ENCODE results near the gene REPS1. TPM values are rescaled to one million over a fixed set of nuclear protein-coding genes. Genes with fewer than 3 reads are reported as not detected.

The REPS1 gene
- total RNA-seq, 1 experiment from 2014 or later: 74.4 TPM

DNA sequence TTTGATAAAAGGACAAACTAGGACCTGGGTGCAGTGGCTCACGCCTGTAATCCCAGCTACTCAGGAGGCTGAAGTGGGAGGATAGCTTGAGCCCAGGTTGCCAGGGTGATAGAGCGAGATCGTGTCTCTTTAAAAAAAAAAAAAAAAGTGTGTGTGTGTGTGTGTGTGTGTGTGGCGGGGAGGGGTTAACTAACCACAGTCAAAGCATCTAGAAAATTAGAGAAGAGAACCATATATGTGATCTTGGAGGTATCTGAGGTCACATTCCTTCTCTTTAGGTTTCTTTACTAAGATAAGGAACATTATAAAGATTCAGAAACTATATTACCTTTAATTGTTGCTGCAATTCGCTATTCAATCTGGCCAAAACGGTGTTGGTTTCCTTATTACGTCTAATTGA lies 80.9 kb downstream of the REPS1 start:
- H2AK5ac ChIP-seq (ENCODE audit: insufficient read length, low read length): no peak overlapping the region
- H4K91ac ChIP-seq (ENCODE audit: insufficient read length, low read depth, low read length): no peak overlapping the region
- Mint-ChIP-seq H3K4me1 (no peaks in the 10 kb centered on the region), H3K9me3 (no peaks in the 10 kb centered on the region), H3K27me3 (ENCODE audit: low read depth) (no peaks in the 10 kb centered on the region), H3K36me3 (ENCODE audit: insufficient read depth in 1 of 3, low read depth in 3 of 3) (peaks cover 28 to 77% (median 71%) of the 10 kb centered on the region in 3 experiments; a peak in 6 of 7 replicates), H3K27ac (0 out of 7 replicates have a peak overlapping the region, but pooled peaks of 1 of the 3 experiments have one; percentile 46), H3K4me3 (no peak overlapping the region)
- H3K27ac ChIP-seq (ENCODE audit: insufficient read length, low read depth, low read length): no peak overlapping the region
- H3K14ac ChIP-seq (ENCODE audit: insufficient read depth, low read length): no peak overlapping the region
- no peak overlapping the region for H2AFZ ChIP-seq (ENCODE audit: low read length)
- no peaks in the 10 kb centered on the region for H3K9me3 ChIP-seq (ENCODE audit: control insufficient read depth, low read depth, low read length)
- no CpG with 5 or more reads among the region's 7 CpGs for WGBS (ENCODE audit: extremely low coverage, insufficient read length, low lambda C conversion rate)
- H3K4ac ChIP-seq (ENCODE audit: low read depth, low read length): no peak overlapping the region
- H2BK12ac ChIP-seq (ENCODE audit: insufficient read length, low read depth, low read length): no peak overlapping the region
- no peak overlapping the region for H4K5ac ChIP-seq (ENCODE audit: insufficient read length, low read depth, low read length)
- no peak overlapping the region for H2BK5ac ChIP-seq (ENCODE audit: insufficient read length, low read length)
- H3K23me2 ChIP-seq (ENCODE audit: insufficient read length, low read depth, low read length, poor library complexity, severe bottlenecking): no peaks in the 10 kb centered on the region
- TF ChIP-seq, protein P1, sequence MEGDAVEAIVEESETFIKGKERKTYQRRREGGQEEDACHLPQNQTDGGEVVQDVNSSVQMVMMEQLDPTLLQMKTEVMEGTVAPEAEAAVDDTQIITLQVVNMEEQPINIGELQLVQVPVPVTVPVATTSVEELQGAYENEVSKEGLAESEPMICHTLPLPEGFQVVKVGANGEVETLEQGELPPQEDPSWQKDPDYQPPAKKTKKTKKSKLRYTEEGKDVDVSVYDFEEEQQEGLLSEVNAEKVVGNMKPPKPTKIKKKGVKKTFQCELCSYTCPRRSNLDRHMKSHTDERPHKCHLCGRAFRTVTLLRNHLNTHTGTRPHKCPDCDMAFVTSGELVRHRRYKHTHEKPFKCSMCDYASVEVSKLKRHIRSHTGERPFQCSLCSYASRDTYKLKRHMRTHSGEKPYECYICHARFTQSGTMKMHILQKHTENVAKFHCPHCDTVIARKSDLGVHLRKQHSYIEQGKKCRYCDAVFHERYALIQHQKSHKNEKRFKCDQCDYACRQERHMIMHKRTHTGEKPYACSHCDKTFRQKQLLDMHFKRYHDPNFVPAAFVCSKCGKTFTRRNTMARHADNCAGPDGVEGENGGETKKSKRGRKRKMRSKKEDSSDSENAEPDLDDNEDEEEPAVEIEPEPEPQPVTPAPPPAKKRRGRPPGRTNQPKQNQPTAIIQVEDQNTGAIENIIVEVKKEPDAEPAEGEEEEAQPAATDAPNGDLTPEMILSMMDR (conservative IDR thresholded peaks at IDR 0.05): no peak
- H3K79me2 ChIP-seq (ENCODE audit: insufficient read depth, low read length): no peaks in the 10 kb centered on the region
- no peaks in the 10 kb centered on the region for H3K79me1 ChIP-seq (ENCODE audit: insufficient read depth, low read depth, low read length, poor library complexity, severe bottlenecking)
- H3K18ac ChIP-seq (ENCODE audit: insufficient read length, low read depth, low read length): no peak overlapping the region
- H2BK20ac ChIP-seq (ENCODE audit: low read depth, low read length, poor library complexity, severe bottlenecking): no peak overlapping the region
- H3T11ph ChIP-seq (ENCODE audit: low read length): no peak overlapping the region
- H4K8ac ChIP-seq (replicated peaks; ENCODE audit: insufficient read length, low read depth, low read length): no peak overlapping the region
- H4K20me1 ChIP-seq (ENCODE audit: control insufficient read depth, insufficient read depth, insufficient read length): no peaks in the 10 kb centered on the region
- H3K56ac ChIP-seq (ENCODE audit: insufficient read length, low read depth, low read length): no peak overlapping the region
- H3K4me2 ChIP-seq (ENCODE audit: insufficient read depth, insufficient read length, low read length): no peak overlapping the region
- no peak overlapping the region for H3K23ac ChIP-seq (ENCODE audit: insufficient read length, low read depth, low read length)
- no peak overlapping the region for H3K9ac ChIP-seq (ENCODE audit: extremely low read depth, insufficient read length, low read length)
- H3K27me3 ChIP-seq (ENCODE audit: insufficient read depth, low read length): no peaks in the 10 kb centered on the region
- no peak overlapping the region for H2BK120ac ChIP-seq (ENCODE audit: low read depth, low read length, poor library complexity, severe bottlenecking)
- H2BK15ac ChIP-seq (ENCODE audit: low read depth, low read length): no peak overlapping the region
- H3K4me1 ChIP-seq (ENCODE audit: insufficient read depth, low read length): no peaks in the 10 kb centered on the region
- DNase-seq: no peak
